GM13977 (cell line): Measurements from ENCODE around the gene GLYR1.

Experiments
- DNase-seq: peaks from one replicate; pipeline ENCODE4 v3.0.0; 2012; ENCODE audit warnings: low spot score
- CTCF ChIP-seq: IDR thresholded peaks from 2 replicates; pipeline ENCODE4 v1.5.1; 2012; ENCODE audit warnings: mild to moderate bottlenecking, control low read depth; ENCODE audit not compliant: insufficient read depth; ENCODE audit errors: extremely low read depth, missing control alignments
- in situ Hi-C: fragments of 300-500 bp; cut with MboI; formaldehyde crosslinking; loops from one replicate; pipeline ENCODE4 v1.12.0; 2022; ENCODE audit warnings: low sequenced_read_pairs, low pct_unique_long_range_greater_than_20kb, mixed read lengths, inconsistent platforms; ENCODE audit not compliant: unreplicated experiment

The GLYR1 gene

GRCh38 chr16:4879049-4879448, 32.0 kb upstream of the GLYR1 start:
- no peak for DNase-seq
- in situ Hi-C loops = no loop called here
- no peak for TF ChIP-seq CTCF

DNA sequence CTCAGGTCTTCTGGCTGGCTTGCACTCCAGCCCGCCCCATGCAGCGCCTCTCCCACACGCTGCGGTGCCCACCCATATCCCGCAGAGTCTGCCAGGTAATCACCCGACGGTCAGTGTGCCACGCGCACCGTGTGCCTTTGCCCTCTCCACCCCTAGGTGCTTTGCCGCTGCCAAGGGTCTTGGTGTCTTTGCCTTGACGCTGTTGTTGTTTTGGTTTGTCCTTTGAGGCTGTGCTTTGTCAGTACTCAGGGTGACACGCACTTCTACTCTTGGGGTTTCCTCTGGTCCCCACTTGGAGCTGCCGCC, 30.2 kb upstream of the GLYR1 start:
- in situ Hi-C loops = no loop called here

DNA sequence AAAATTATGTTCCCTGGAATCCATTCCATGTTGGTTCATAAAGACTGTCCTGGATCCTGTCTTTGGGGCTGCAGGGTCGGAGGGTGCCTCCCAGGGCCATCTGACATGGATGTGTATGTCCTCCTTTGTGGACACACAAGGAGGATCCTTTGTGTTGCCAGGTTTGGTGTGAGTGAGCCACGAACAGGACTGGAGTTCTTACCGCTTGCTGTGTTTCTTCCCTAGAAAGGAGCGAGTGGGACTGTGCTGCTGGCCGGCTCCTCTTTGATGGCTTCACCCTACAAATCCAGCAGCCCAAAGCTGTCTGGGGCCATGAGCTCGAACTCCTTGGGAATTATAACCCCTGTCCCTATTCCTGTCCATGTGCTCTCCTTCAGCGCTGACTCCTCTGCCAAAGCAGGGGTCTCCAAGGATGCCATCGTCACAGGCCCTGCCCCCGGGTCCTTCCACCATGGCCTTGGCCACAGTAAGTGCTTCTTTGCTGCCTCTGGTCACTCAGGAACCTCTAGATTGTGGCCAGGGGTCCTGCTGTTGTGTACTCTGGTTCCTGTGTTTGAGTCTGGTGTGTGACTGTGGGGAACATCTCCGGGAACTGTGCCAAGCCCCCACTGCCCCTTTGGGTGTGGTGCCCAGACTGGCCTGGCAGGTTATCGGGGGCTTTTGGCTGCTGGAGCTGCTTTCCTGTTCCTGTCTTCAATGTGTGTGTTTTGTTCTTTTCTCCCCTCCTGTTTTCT, 29.7 kb upstream of the GLYR1 start:
- in situ Hi-C loops = no loop called here
- no peak for DNase-seq
- no peak for TF ChIP-seq CTCF

More for the DNA sequence above, 30.2 kb upstream of the GLYR1 start:
- DNase-seq = no peak
- no peak for TF ChIP-seq CTCF

- in situ Hi-C loops = no loop called here
- DNase-seq = no peak
- TF ChIP-seq CTCF = no peak
Observed at GRCh38 chr16:4874666-4875065, 27.6 kb upstream of the GLYR1 start.

DNA sequence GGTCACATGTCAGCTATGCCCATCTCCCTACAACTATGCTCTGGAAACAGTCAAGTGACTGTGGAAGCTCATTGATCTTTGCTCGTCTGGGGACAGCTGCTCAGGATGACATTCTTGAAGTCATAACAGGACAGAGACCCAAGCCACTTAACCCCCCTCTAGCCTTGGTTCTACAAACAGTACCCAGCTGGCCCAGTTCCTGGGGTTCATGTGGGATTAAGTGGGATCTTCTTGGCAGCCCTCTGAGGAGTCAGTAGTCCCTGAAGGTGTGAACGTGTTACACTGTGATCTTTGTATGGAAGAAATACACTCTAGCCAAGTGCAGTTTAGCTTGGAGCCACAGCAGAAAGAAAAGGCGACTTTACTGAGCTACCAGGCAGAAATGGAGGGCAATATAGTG, 26.0 kb upstream of the GLYR1 start:
- in situ Hi-C loops = no loop called here
- TF ChIP-seq CTCF = no peak
- no peak for DNase-seq

- in situ Hi-C loops = no loop called here
- TF ChIP-seq CTCF = no peak
- no peak for DNase-seq
Observed at GRCh38 chr16:4871071-4871470, 24.0 kb upstream of the GLYR1 start.
